H9 (cell line): ENCODE data around the gene GRM5. TPM values are rescaled to one million over a fixed set of nuclear protein-coding genes. Genes with fewer than 3 reads are reported as not detected.

Experiments
- DNase-seq: peaks from one replicate; pipeline ENCODE4 v3.0.0-alpha.2; 2017
- H2AFZ ChIP-seq: one replicate; pipeline ENCODE4 v1.6.1; 2013; ENCODE audit warnings: mild to moderate bottlenecking, low read length, control low read depth, moderate library complexity
- H2AK5ac ChIP-seq: 2 replicates; pipeline ENCODE4 v1.6.1; 2013; ENCODE audit warnings: low read length, control low read depth, mixed read lengths; ENCODE audit not compliant: insufficient read length
- H2BK120ac ChIP-seq: one replicate; pipeline ENCODE4 v1.6.1; 2013; ENCODE audit warnings: low read depth, mild to moderate bottlenecking, low read length, control low read depth, inconsistent platforms; ENCODE audit not compliant: poor library complexity, severe bottlenecking
- H2BK12ac ChIP-seq: 2 replicates; pipeline ENCODE4 v1.6.1; 2013; ENCODE audit warnings: low read length, control low read depth, mixed read lengths, low read depth; ENCODE audit not compliant: insufficient read length
- H2BK15ac ChIP-seq: 2 replicates; pipeline ENCODE4 v1.6.1; 2013; ENCODE audit warnings: low read depth, low read length, control low read depth
- H2BK20ac ChIP-seq: one replicate; pipeline ENCODE4 v1.6.1; 2013; ENCODE audit warnings: low read depth, mild to moderate bottlenecking, low read length, control low read depth, inconsistent platforms; ENCODE audit not compliant: poor library complexity, severe bottlenecking
- H2BK5ac ChIP-seq: 2 replicates; pipeline ENCODE4 v1.6.1; 2013; ENCODE audit warnings: low read length, control low read depth, mixed read lengths; ENCODE audit not compliant: insufficient read length
- H3K14ac ChIP-seq: 2 replicates; pipeline ENCODE4 v1.6.1; 2013; ENCODE audit warnings: low read length, control low read depth; ENCODE audit not compliant: insufficient read depth
- H3K18ac ChIP-seq: 2 replicates; pipeline ENCODE4 v1.6.1; 2013; ENCODE audit warnings: low read depth, mild to moderate bottlenecking, mixed read lengths, low read length, control low read depth; ENCODE audit not compliant: insufficient read length
- H3K23ac ChIP-seq: 2 replicates; pipeline ENCODE4 v1.6.1; 2013; ENCODE audit warnings: low read length, control low read depth, mixed read lengths, low read depth; ENCODE audit not compliant: insufficient read length
- H3K23me2 ChIP-seq: 2 replicates; pipeline ENCODE4 v1.6.1; 2013; ENCODE audit warnings: low read depth, mild to moderate bottlenecking, mixed read lengths, low read length, control low read depth; ENCODE audit not compliant: insufficient read length, poor library complexity, severe bottlenecking
- H3K27ac ChIP-seq: 2 replicates; pipeline ENCODE4 v1.5.1; 2013; ENCODE audit warnings: low read length, control low read depth, mixed read lengths, low read depth; ENCODE audit not compliant: insufficient read length
- H3K27me3 ChIP-seq: 2 replicates; pipeline ENCODE4 v1.6.1; 2013; ENCODE audit warnings: low read length, control low read depth, inconsistent platforms; ENCODE audit not compliant: insufficient read depth
- H3K4ac ChIP-seq: 2 replicates; pipeline ENCODE4 v1.6.1; 2013; ENCODE audit warnings: low read depth, mild to moderate bottlenecking, control low read depth, inconsistent platforms, low read length, moderate library complexity
- H3K4me1 ChIP-seq: 2 replicates; pipeline ENCODE4 v1.6.1; 2013; ENCODE audit warnings: low read length, control low read depth, inconsistent platforms; ENCODE audit not compliant: insufficient read depth
- H3K4me2 ChIP-seq: 2 replicates; pipeline ENCODE4 v1.6.1; 2013; ENCODE audit warnings: low read length, control low read depth, mixed read lengths; ENCODE audit not compliant: insufficient read length, insufficient read depth
- H3K56ac ChIP-seq: 2 replicates; pipeline ENCODE4 v1.6.1; 2013; ENCODE audit warnings: low read depth, mild to moderate bottlenecking, mixed read lengths, low read length, control low read depth; ENCODE audit not compliant: insufficient read length
- H3K79me1 ChIP-seq: 2 replicates; pipeline ENCODE4 v1.6.1; 2013; ENCODE audit warnings: low read depth, mild to moderate bottlenecking, moderate library complexity, low read length, control low read depth, inconsistent platforms; ENCODE audit not compliant: insufficient read depth, poor library complexity, severe bottlenecking
- H3K79me2 ChIP-seq: 2 replicates; pipeline ENCODE4 v1.6.1; 2013; ENCODE audit warnings: low read length, control low read depth, inconsistent platforms; ENCODE audit not compliant: insufficient read depth
- H3K9ac ChIP-seq: 2 replicates; pipeline ENCODE4 v1.6.1; 2013; ENCODE audit warnings: low read length, control low read depth, mixed read lengths; ENCODE audit not compliant: insufficient read length; ENCODE audit errors: extremely low read depth
- H3K9me3 ChIP-seq: one replicate; pipeline ENCODE4 v1.6.1; 2013; ENCODE audit warnings: low read depth, low read length, inconsistent platforms; ENCODE audit not compliant: control insufficient read depth
- H3T11ph ChIP-seq: one replicate; pipeline ENCODE4 v1.6.1; 2013; ENCODE audit warnings: mild to moderate bottlenecking, low read length, control low read depth, inconsistent platforms
- H4K20me1 ChIP-seq: one replicate; pipeline ENCODE4 v1.6.1; 2013; ENCODE audit not compliant: control insufficient read depth, insufficient read length, insufficient read depth
- H4K5ac ChIP-seq: 2 replicates; pipeline ENCODE4 v1.6.1; 2013; ENCODE audit warnings: low read depth, mild to moderate bottlenecking, mixed read lengths, low read length, control low read depth; ENCODE audit not compliant: insufficient read length
- H4K8ac ChIP-seq: replicated peaks from 2 replicates; pipeline ENCODE4 v1.6.1; 2013; ENCODE audit warnings: low read length, control low read depth, mixed read lengths, low read depth; ENCODE audit not compliant: insufficient read length
- H4K91ac ChIP-seq: 2 replicates; pipeline ENCODE4 v1.6.1; 2013; ENCODE audit warnings: low read depth, mild to moderate bottlenecking, moderate library complexity, mixed read lengths, low read length, control low read depth; ENCODE audit not compliant: insufficient read length
- H3K27ac Mint-ChIP-seq, 3 experiments: 2 replicates in 2 of 3; 3 replicates in 1 of 3; pipeline ENCODE4 v1.8.0; 2020 to 2021; ENCODE audit warnings: mixed read lengths in 3 of 3, mild to moderate bottlenecking in 1 of 3, moderate library complexity in 1 of 3
- H3K27me3 Mint-ChIP-seq: 2 replicates; pipeline ENCODE4 v1.8.0; 2021; ENCODE audit warnings: low read depth, mild to moderate bottlenecking, moderate library complexity, mixed read lengths
- H3K36me3 Mint-ChIP-seq, 3 experiments: 2 replicates in 2 of 3; 3 replicates in 1 of 3; pipeline ENCODE4 v1.8.0; 2020 to 2021; ENCODE audit warnings: low read depth in 3 of 3, mixed read lengths in 3 of 3; ENCODE audit not compliant: insufficient read depth in 1 of 3
- H3K4me1 Mint-ChIP-seq, 2 experiments: 2 replicates each; pipeline ENCODE4 v1.8.0; 2020; ENCODE audit warnings: mixed read lengths in 2 of 2
- H3K4me3 Mint-ChIP-seq, 2 experiments: 2 replicates in 1 of 2; 3 replicates in 1 of 2; pipeline ENCODE4 v1.8.0; 2020 to 2021; ENCODE audit warnings: mild to moderate bottlenecking in 2 of 2, mixed read lengths in 2 of 2, moderate library complexity in 1 of 2
- H3K9me3 Mint-ChIP-seq, 2 experiments: 2 replicates in 1 of 2; 3 replicates in 1 of 2; pipeline ENCODE4 v1.8.0; 2020; ENCODE audit warnings: mild to moderate bottlenecking in 2 of 2, mixed read lengths in 2 of 2, moderate library complexity in 1 of 2
- WGBS: extraction: QIAGEN DNeasy Blood & Tissue Kit; methylation state at CpG from one replicate; pipeline ENCODE4 v1.1.7; 2013; ENCODE audit warnings: missing lambda C conversion rate, low lambda C conversion rate, mixed read lengths; ENCODE audit not compliant: insufficient read length; ENCODE audit errors: extremely low coverage; 5-methylcytosine and 5-hydroxymethylcytosine counted together
- total RNA-seq: library from RNA; stranded (reverse); gene quantifications from 2 replicates; pipeline ENCODE4 v1.2.1, GENCODE V29; 2021
- TF ChIP-seq, protein P1 (sequence below): fragments of 200-600 bp; sonication (generic); conservative IDR thresholded peaks from 3 replicates; pipeline ENCODE4 v1.8.0; 2021; ENCODE audit warnings: antibody characterized with exemption, mild to moderate bottlenecking

GRM5 gene
- total RNA-seq, 1 experiment from 2014 or later = not detected

DNA sequence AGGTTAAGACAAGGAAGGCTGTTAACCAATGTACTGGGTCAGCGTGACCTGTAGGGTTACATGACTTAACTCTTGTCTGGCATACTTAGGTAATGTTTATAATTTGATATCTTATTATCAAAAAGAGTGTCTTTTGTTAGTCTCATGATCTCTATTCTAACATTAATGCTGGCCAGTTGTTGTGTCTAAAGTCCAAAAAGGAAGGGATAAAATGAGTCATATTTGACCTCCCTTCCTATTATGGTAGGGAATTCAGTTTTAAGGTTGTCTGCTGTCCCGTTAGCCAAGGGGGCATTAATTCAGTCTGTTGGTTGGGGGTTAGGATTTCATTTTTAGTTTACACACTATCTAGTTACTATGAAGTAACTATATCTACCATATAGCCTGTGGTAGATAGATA lies 364.0 kb downstream of the GRM5 start:
- Histone ChIP-seq H4K91ac (no peak overlapping the region), H3T11ph (no peak overlapping the region), H2BK5ac (no peak overlapping the region), H3K79me1 (no peaks in the 10 kb centered on the region), H4K5ac (no peak overlapping the region), H3K4me1 (no peaks in the 10 kb centered on the region), H4K20me1 (no peaks in the 10 kb centered on the region), H3K27me3 (no peaks in the 10 kb centered on the region), H3K23me2 (no peaks in the 10 kb centered on the region), H2BK120ac (no peak overlapping the region), H2AFZ (no peak overlapping the region), H3K14ac (no peak overlapping the region), H3K9ac (no peak overlapping the region), H4K8ac (no peak overlapping the region), H3K79me2 (no peaks in the 10 kb centered on the region), H3K27ac (no peak overlapping the region), H3K4me2 (no peak overlapping the region), H3K23ac (no peak overlapping the region), H3K18ac (no peak overlapping the region), H3K56ac (no peak overlapping the region), H2BK20ac (no peak overlapping the region), H2AK5ac (no peak overlapping the region), H3K4ac (no peak overlapping the region), H3K9me3 (no peaks in the 10 kb centered on the region), H2BK12ac (no peak overlapping the region), H2BK15ac (no peak overlapping the region)
- no peak overlapping the region for H3K27ac Mint-ChIP-seq
- TF ChIP-seq, protein P1, sequence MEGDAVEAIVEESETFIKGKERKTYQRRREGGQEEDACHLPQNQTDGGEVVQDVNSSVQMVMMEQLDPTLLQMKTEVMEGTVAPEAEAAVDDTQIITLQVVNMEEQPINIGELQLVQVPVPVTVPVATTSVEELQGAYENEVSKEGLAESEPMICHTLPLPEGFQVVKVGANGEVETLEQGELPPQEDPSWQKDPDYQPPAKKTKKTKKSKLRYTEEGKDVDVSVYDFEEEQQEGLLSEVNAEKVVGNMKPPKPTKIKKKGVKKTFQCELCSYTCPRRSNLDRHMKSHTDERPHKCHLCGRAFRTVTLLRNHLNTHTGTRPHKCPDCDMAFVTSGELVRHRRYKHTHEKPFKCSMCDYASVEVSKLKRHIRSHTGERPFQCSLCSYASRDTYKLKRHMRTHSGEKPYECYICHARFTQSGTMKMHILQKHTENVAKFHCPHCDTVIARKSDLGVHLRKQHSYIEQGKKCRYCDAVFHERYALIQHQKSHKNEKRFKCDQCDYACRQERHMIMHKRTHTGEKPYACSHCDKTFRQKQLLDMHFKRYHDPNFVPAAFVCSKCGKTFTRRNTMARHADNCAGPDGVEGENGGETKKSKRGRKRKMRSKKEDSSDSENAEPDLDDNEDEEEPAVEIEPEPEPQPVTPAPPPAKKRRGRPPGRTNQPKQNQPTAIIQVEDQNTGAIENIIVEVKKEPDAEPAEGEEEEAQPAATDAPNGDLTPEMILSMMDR = no peak
- H3K36me3 Mint-ChIP-seq = no peaks in the 10 kb centered on the region
- H3K4me1 Mint-ChIP-seq = peaks cover 3% of the 10 kb centered on the region in 2 experiments; a peak in 2 of 4 replicates
- WGBS = no CpG with 5 or more reads among the region's 2 CpGs
- H3K4me3 Mint-ChIP-seq = no peak overlapping the region
- no peaks in the 10 kb centered on the region for H3K27me3 Mint-ChIP-seq
- H3K9me3 Mint-ChIP-seq = no peaks in the 10 kb centered on the region
- DNase-seq = no peak
